K562 (cell line): Measurements from ENCODE around the gene CYP26A1. TPM values are rescaled to one million over a fixed set of nuclear protein-coding genes. Genes with fewer than 3 reads are reported as not detected.

ENCODE experiments used
- BACH1 ChIP-seq: fragments of 200-800 bp; sonication (Bioruptor generic); IDR thresholded peaks from 2 replicates; pipeline ENCODE4 v1.6.1; 2016; ENCODE audit warnings: missing genetic modification characterization, missing compliant biosample characterization
- CXXC5 ChIP-seq: fragments of 250-450 bp; sonication (Bioruptor Pico); IDR thresholded peaks from 2 replicates; pipeline ENCODE4 v1.8.0; 2022; ENCODE audit warnings: inconsistent platforms, mild to moderate bottlenecking, moderate library complexity
- DMBX1 ChIP-seq: fragments of 250-450 bp; sonication (Bioruptor Pico); IDR thresholded peaks from 2 replicates; pipeline ENCODE4 v1.8.0; 2022; ENCODE audit warnings: inconsistent platforms, mild to moderate bottlenecking, moderate library complexity, borderline replicate concordance
- ILF3 ChIP-seq: fragments of 450-650 bp; IDR thresholded peaks from 2 replicates; pipeline ENCODE4 v1.6.1; 2018; ENCODE audit warnings: antibody characterized with exemption, mild to moderate bottlenecking, moderate library complexity, borderline replicate concordance
- KLF10 ChIP-seq: fragments of 250-450 bp; sonication (Bioruptor Pico); IDR thresholded peaks from 2 replicates; pipeline ENCODE4 v1.6.1; 2021; ENCODE audit warnings: matching md5 sums
- MCM3 ChIP-seq: fragments of 450-650 bp; IDR thresholded peaks from 2 replicates; pipeline ENCODE4 v1.6.1; 2016
- NFIX ChIP-seq: fragments of 250-450 bp; sonication (Bioruptor Pico); IDR thresholded peaks from 2 replicates; pipeline ENCODE4 v1.4.0; 2020; ENCODE audit warnings: low read depth, mild to moderate bottlenecking, moderate library complexity
- NR2C1 ChIP-seq, 2 experiments: fragments of 450-650 bp; IDR thresholded peaks; 2 replicates each; pipeline ENCODE4 v1.6.1; 2017; ENCODE audit warnings: mild to moderate bottlenecking in 2 of 2, antibody characterized with exemption in 1 of 2, inconsistent platforms in 1 of 2, missing compliant biosample characterization in 1 of 2, missing genetic modification characterization in 1 of 2
- POLR2A ChIP-seq: fragments of 450-650 bp; conservative IDR thresholded peaks from 2 replicates; pipeline ENCODE4 v1.6.1; 2016
- RUNX1 ChIP-seq: sonication (generic); IDR thresholded peaks from 2 replicates; pipeline ENCODE4 v1.6.1; 2016; ENCODE audit warnings: antibody characterized with exemption, low read depth
- SRSF9 ChIP-seq: fragments of 200-400 bp; formaldehyde crosslinking; IDR thresholded peaks from 2 replicates; pipeline ENCODE4 v1.6.1; 2017; ENCODE audit warnings: low read depth, low read length, borderline replicate concordance
- ZNF184 ChIP-seq: sonication (generic); formaldehyde crosslinking; IDR thresholded peaks from 2 replicates; pipeline ENCODE4 v1.5.0; 2020; ENCODE audit warnings: missing genetic modification reagents
- ZNF586 ChIP-seq: fragments of 450-650 bp; formaldehyde crosslinking; conservative IDR thresholded peaks from 2 replicates; pipeline ENCODE4 v1.4.0; 2020; ENCODE audit warnings: mild to moderate bottlenecking, moderate library complexity
- polyA plus RNA-seq, 8 experiments: library from polyadenylated mRNA; depleted of rRNA in 4 of 8; stranded (reverse) in 5 of 8; unstranded in 3 of 8; fragments of >200 nt; fragmentation: Nextera tagmentation in 2 of 8; fragmentation: Illumina TruSeq in 1 of 8; extraction: Ambion mirVana in 2 of 8; extraction: Trizol in 1 of 8; gene quantifications; 2 replicates each; pipeline versions ENCODE4 v1.2.1 to v1.2.3, GENCODE V29; 2011 to 2014; ENCODE audit warnings: inconsistent platforms in 1 of 8, missing spikeins in 1 of 8
- total RNA-seq, 7 experiments: library from RNA; depleted of rRNA in 6 of 7; stranded (reverse); fragments of >200 nt in 6 of 7; fragmentation: Illumina TruSeq in 2 of 7; extraction: Trizol in 2 of 7; gene quantifications; 2 replicates each; pipeline versions ENCODE4 v1.2.1 to v1.2.3, GENCODE V29; 2011 to 2021; ENCODE audit warnings: low replicate concordance in 1 of 7
- TF ChIP-seq, protein P1 (sequence below): fragments of 450-650 bp; IDR thresholded peaks from 2 replicates; pipeline ENCODE4 v1.6.1; 2016; ENCODE audit warnings: low read depth, mild to moderate bottlenecking, moderate library complexity
- TF ChIP-seq, protein P2 (sequence below): fragments of 450-650 bp; IDR thresholded peaks from 2 replicates; pipeline ENCODE4 v1.6.1; 2016; ENCODE audit warnings: missing biosample characterization, missing genetic modification characterization
- TF ChIP-seq, protein P3 (sequence below), 3 experiments: IDR thresholded peaks in 2 of 3; conservative IDR thresholded peaks in 1 of 3; 2 replicates each; pipeline ENCODE4 v1.5.1; 2011 to 2012; ENCODE audit warnings: low read length in 3 of 3, mild to moderate bottlenecking in 3 of 3, control low read depth in 2 of 3, improper control_type of control experiment in 1 of 3, inconsistent platforms in 1 of 3, low read depth in 1 of 3, mixed read lengths in 1 of 3, moderate library complexity in 1 of 3; ENCODE audit not compliant: insufficient read depth in 2 of 3
- TF ChIP-seq, protein P4 (sequence below): sonication (generic); formaldehyde crosslinking; IDR thresholded peaks from 2 replicates; pipeline ENCODE4 v1.9.0; 2022; ENCODE audit warnings: mild to moderate bottlenecking, missing genetic modification reagents
- TF ChIP-seq, protein P5 (sequence below): fragments of 450-650 bp; IDR thresholded peaks from 2 replicates; pipeline ENCODE4 v1.6.1; 2016; ENCODE audit warnings: antibody characterized with exemption
- TF ChIP-seq, protein P6 (sequence below): sonication (generic); formaldehyde crosslinking; IDR thresholded peaks from 2 replicates; pipeline ENCODE4 v1.8.0; 2022; ENCODE audit warnings: mild to moderate bottlenecking, missing genetic modification reagents
- TF ChIP-seq, protein P7 (sequence below): fragments of 250-450 bp; sonication (Bioruptor Pico); IDR thresholded peaks from 2 replicates; pipeline ENCODE4 v1.8.0; 2021; ENCODE audit warnings: borderline replicate concordance, mild to moderate bottlenecking, moderate library complexity; ENCODE audit not compliant: poor library complexity, severe bottlenecking

CYP26A1 gene
- total and polyA plus RNA-seq, 9 of the 15 experiments (the other 6 are each of a cell fraction or from before 2014, with no cell fraction given) = 0.11 to 5.1 (median 1.6) TPM

DNA sequence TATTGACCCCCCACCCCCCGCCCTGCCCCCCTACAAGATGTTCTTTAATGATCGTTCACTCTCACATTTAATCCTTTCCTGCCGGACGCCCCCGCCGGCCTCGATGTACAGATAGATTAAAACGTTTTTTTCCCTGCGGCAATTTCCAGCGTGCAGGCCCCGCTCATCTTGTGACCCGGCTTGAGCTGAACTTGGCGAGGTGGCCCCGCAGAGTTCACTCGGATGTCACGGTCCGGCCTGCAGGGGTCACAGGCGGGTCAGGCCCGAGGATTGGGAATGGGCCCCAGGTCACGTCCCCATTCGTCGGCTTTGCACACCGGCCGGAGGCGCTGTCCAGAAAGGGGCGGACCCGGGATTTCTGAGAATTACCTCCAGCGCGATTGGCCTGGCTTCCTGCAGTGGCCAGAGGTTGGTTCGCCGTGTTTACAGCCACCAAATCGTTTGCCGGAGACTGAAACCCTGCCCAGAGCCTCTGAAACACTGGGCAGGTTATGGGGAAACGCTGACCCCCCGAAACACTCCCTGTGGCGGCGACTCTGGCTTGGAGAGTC lies 1.9 kb upstream of the CYP26A1 start (continued):
- TF ChIP-seq DMBX1 (0 out of 2 replicates have a peak, but pooled peaks have one; percentile 21), NR2C1 (IDR thresholded peaks at IDR 0.05) (peak; percentile 91), NR2C1 (tag; IDR thresholded peaks at IDR 0.05) (peak; percentile 93), NFIX (CRISPR knock-in tag) (no peak), BACH1 (no peak), ZNF586 (CRISPR knock-in tag) (no peak), RUNX1 (no peak), MCM3 (no peak), POLR2A (peak; percentile 70), KLF10 (CRISPR knock-in tag) (no peak), ILF3 (no peak), ZNF184 (no peak), SRSF9 (no peak), CXXC5 (CRISPR knock-in tag) (peak; percentile 92)
- TF ChIP-seq, protein P1, sequence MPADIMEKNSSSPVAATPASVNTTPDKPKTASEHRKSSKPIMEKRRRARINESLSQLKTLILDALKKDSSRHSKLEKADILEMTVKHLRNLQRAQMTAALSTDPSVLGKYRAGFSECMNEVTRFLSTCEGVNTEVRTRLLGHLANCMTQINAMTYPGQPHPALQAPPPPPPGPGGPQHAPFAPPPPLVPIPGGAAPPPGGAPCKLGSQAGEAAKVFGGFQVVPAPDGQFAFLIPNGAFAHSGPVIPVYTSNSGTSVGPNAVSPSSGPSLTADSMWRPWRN = peak; percentile 43; the same call in 1 of the 2 replicates
- TF ChIP-seq, protein P2, sequence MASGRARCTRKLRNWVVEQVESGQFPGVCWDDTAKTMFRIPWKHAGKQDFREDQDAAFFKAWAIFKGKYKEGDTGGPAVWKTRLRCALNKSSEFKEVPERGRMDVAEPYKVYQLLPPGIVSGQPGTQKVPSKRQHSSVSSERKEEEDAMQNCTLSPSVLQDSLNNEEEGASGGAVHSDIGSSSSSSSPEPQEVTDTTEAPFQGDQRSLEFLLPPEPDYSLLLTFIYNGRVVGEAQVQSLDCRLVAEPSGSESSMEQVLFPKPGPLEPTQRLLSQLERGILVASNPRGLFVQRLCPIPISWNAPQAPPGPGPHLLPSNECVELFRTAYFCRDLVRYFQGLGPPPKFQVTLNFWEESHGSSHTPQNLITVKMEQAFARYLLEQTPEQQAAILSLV (tag) = no peak
- TF ChIP-seq, protein P3, sequence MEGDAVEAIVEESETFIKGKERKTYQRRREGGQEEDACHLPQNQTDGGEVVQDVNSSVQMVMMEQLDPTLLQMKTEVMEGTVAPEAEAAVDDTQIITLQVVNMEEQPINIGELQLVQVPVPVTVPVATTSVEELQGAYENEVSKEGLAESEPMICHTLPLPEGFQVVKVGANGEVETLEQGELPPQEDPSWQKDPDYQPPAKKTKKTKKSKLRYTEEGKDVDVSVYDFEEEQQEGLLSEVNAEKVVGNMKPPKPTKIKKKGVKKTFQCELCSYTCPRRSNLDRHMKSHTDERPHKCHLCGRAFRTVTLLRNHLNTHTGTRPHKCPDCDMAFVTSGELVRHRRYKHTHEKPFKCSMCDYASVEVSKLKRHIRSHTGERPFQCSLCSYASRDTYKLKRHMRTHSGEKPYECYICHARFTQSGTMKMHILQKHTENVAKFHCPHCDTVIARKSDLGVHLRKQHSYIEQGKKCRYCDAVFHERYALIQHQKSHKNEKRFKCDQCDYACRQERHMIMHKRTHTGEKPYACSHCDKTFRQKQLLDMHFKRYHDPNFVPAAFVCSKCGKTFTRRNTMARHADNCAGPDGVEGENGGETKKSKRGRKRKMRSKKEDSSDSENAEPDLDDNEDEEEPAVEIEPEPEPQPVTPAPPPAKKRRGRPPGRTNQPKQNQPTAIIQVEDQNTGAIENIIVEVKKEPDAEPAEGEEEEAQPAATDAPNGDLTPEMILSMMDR (IDR thresholded peaks at IDR 0.05 in 2 of 3, conservative IDR thresholded peaks at IDR 0.05 in 1 of 3; ENCODE audit: insufficient read depth in 2 of 3, low read depth in 1 of 3, low read length in 3 of 3) = peak; percentile 15 to 42 (median 38); a peak in 3 of 6 replicates
- TF ChIP-seq, protein P4, sequence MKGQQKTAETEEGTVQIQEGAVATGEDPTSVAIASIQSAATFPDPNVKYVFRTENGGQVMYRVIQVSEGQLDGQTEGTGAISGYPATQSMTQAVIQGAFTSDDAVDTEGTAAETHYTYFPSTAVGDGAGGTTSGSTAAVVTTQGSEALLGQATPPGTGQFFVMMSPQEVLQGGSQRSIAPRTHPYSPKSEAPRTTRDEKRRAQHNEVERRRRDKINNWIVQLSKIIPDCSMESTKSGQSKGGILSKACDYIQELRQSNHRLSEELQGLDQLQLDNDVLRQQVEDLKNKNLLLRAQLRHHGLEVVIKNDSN = no peak
- TF ChIP-seq, protein P5, sequence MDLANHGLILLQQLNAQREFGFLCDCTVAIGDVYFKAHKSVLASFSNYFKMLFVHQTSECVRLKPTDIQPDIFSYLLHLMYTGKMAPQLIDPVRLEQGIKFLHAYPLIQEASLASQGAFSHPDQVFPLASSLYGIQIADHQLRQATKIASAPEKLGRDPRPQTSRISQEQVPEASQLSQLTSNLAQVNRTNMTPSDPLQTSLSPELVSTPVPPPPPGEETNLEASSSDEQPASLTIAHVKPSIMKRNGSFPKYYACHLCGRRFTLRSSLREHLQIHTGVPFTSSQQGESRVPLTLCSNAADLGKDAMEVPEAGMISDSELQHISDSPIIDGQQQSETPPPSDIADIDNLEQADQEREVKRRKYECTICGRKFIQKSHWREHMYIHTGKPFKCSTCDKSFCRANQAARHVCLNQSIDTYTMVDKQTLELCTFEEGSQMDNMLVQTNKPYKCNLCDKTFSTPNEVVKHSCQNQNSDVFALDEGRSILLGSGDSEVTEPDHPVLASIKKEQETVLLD = no peak
- TF ChIP-seq, protein P6, sequence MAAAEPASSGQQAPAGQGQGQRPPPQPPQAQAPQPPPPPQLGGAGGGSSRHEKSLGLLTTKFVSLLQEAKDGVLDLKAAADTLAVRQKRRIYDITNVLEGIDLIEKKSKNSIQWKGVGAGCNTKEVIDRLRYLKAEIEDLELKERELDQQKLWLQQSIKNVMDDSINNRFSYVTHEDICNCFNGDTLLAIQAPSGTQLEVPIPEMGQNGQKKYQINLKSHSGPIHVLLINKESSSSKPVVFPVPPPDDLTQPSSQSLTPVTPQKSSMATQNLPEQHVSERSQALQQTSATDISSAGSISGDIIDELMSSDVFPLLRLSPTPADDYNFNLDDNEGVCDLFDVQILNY (CRISPR knock-in tag) = no peak
- TF ChIP-seq, protein P7, sequence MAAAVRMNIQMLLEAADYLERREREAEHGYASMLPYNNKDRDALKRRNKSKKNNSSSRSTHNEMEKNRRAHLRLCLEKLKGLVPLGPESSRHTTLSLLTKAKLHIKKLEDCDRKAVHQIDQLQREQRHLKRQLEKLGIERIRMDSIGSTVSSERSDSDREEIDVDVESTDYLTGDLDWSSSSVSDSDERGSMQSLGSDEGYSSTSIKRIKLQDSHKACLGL (CRISPR knock-in tag) = no peak
